K562 (cell line): Measurements from ENCODE around the gene PPT2. TPM values are rescaled to one million over a fixed set of nuclear protein-coding genes. Genes with fewer than 3 reads are reported as not detected.
A peak's percentile ranks its signal among the peaks of the same experiment; 100 is the strongest.

Experiments used
- HMG20A ChIP-seq: fragments of 450-650 bp; formaldehyde crosslinking; conservative IDR thresholded peaks from 2 replicates; pipeline ENCODE4 v1.4.0; 2020; ENCODE audit warnings: mild to moderate bottlenecking, mixed read lengths
- MIER1 ChIP-seq: fragments of 450-650 bp; IDR thresholded peaks from 2 replicates; pipeline ENCODE4 v1.6.1; 2016; ENCODE audit warnings: antibody characterized with exemption, mild to moderate bottlenecking, low read depth
- NFIX ChIP-seq: fragments of 250-450 bp; sonication (Bioruptor Pico); IDR thresholded peaks from 2 replicates; pipeline ENCODE4 v1.4.0; 2020; ENCODE audit warnings: low read depth, mild to moderate bottlenecking, moderate library complexity
- POLR2B ChIP-seq: fragments of 450-650 bp; IDR thresholded peaks from 2 replicates; pipeline ENCODE4 v1.6.1; 2018; ENCODE audit warnings: low read depth; ENCODE audit not compliant: partially characterized antibody
- PRMT5 ChIP-seq: sonication (generic); formaldehyde crosslinking; IDR thresholded peaks from 2 replicates; pipeline ENCODE4 v1.5.0; 2020; ENCODE audit warnings: missing genetic modification reagents
- PURB ChIP-seq: sonication (generic); formaldehyde crosslinking; IDR thresholded peaks from 2 replicates; pipeline ENCODE4 v1.9.0; 2021; ENCODE audit warnings: low read depth, mild to moderate bottlenecking, missing genetic modification reagents
- RFX7 ChIP-seq: fragments of 250-450 bp; sonication (Bioruptor Pico); IDR thresholded peaks from 2 replicates; pipeline ENCODE4 v1.5.1; 2021; ENCODE audit warnings: mild to moderate bottlenecking
- polyA plus RNA-seq, 8 experiments: library from polyadenylated mRNA; depleted of rRNA in 4 of 8; stranded (reverse) in 5 of 8; unstranded in 3 of 8; fragments of >200 nt; fragmentation: Nextera tagmentation in 2 of 8; fragmentation: Illumina TruSeq in 1 of 8; extraction: Ambion mirVana in 2 of 8; extraction: Trizol in 1 of 8; gene quantifications; 2 replicates each; pipeline versions ENCODE4 v1.2.1 to v1.2.3, GENCODE V29; 2011 to 2014; ENCODE audit warnings: inconsistent platforms in 1 of 8, missing spikeins in 1 of 8
- total RNA-seq, 7 experiments: library from RNA; depleted of rRNA in 6 of 7; stranded (reverse); fragments of >200 nt in 6 of 7; fragmentation: Illumina TruSeq in 2 of 7; extraction: Trizol in 2 of 7; gene quantifications; 2 replicates each; pipeline versions ENCODE4 v1.2.1 to v1.2.3, GENCODE V29; 2011 to 2021; ENCODE audit warnings: low replicate concordance in 1 of 7
- TF ChIP-seq, protein P1 (sequence below): fragments of 200-800 bp; sonication (Bioruptor generic); IDR thresholded peaks from 2 replicates; pipeline ENCODE4 v1.6.1; 2017; ENCODE audit warnings: missing genetic modification characterization, missing compliant biosample characterization
- TF ChIP-seq, protein P2 (sequence below), 2 experiments: fragments of 450-650 bp in 1 of 2; sonication (generic) in 1 of 2; formaldehyde crosslinking; conservative IDR thresholded peaks; 2 replicates each; pipeline versions ENCODE4 v1.4.0 to v1.8.1; 2020 to 2022; ENCODE audit warnings: mild to moderate bottlenecking in 1 of 2, missing genetic modification reagents in 1 of 2
- TF ChIP-seq, protein P3 (sequence below): fragments of 250-450 bp; sonication (Bioruptor Pico); IDR thresholded peaks from 2 replicates; pipeline ENCODE4 v1.5.0; 2021; ENCODE audit warnings: mild to moderate bottlenecking, moderate library complexity
- TF ChIP-seq, protein P4 (sequence below), 2 experiments: fragments of 450-650 bp; formaldehyde crosslinking in 1 of 2; IDR thresholded peaks; 2 replicates each; pipeline versions ENCODE4 v1.4.0 to v1.6.1; 2014 to 2020; ENCODE audit warnings: mild to moderate bottlenecking in 2 of 2, borderline replicate concordance in 1 of 2, low read depth in 1 of 2

PPT2 gene
- total and polyA plus RNA-seq, 9 of the 15 experiments (the other 6 are each of a cell fraction or from before 2014, with no cell fraction given), result 27.4 to 98.8 (median 69.9) TPM

DNA sequence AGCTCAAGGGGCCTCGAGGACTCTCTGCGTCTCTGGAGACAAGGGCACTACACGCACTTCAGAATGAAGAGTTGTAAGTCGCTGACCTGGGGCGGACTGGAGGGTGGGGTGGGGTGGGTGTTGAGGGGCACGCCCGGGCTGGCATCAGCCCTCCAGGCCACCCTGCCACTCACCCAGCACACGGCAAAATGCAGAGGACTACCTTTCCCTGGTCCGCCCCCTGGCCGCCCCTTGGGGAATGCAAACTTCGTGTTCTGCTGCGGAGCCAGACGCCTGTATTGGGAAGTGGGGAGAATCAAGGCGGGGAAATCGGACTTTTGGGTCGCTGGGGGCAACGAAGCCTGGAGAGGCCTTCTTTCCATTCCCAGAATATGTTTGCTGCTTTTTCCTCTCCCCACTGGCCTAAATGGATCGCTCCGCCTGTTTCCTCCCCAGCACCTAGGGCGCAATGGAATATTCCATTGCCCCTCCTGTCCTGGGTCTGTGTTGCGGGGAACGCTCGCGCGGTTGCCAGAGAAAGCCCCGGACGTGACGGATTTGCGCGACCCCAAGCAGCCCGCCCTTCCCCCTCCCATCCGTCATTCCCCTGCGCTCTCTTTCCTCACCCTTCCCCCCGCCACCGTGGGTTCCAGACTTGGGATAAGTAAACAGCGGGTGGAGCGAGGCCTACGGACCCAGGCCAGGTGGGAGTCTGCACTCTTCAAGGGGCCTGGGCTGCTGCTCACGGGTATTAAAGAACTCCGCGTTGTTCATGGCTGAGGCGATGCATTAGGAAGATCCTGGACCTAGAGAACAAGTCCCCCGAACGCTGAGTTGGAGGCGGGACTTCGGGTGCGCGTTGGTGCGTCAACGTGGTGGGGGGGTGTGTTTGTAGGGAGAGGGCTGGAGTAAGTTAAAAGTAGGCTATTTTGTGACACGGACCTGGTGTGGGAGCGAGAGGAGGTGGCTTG lies at the start of gene PPT2 (continued):
- TF ChIP-seq RFX7 (no peak), PRMT5 (no peak), HMG20A (CRISPR knock-in tag) (no peak), PURB (no peak), NFIX (CRISPR knock-in tag) (no peak), MIER1 (0 out of 2 replicates have a peak, but pooled peaks have one; percentile 19), POLR2B (peak; percentile 62)
- TF ChIP-seq, protein P1, sequence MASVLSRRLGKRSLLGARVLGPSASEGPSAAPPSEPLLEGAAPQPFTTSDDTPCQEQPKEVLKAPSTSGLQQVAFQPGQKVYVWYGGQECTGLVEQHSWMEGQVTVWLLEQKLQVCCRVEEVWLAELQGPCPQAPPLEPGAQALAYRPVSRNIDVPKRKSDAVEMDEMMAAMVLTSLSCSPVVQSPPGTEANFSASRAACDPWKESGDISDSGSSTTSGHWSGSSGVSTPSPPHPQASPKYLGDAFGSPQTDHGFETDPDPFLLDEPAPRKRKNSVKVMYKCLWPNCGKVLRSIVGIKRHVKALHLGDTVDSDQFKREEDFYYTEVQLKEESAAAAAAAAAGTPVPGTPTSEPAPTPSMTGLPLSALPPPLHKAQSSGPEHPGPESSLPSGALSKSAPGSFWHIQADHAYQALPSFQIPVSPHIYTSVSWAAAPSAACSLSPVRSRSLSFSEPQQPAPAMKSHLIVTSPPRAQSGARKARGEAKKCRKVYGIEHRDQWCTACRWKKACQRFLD (CRISPR knock-in tag), result peak; percentile 77; the same call in 1 of the 2 replicates
- TF ChIP-seq, protein P2, sequence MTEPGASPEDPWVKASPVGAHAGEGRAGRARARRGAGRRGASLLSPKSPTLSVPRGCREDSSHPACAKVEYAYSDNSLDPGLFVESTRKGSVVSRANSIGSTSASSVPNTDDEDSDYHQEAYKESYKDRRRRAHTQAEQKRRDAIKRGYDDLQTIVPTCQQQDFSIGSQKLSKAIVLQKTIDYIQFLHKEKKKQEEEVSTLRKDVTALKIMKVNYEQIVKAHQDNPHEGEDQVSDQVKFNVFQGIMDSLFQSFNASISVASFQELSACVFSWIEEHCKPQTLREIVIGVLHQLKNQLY (CRISPR knock-in tag; conservative IDR thresholded peaks at IDR 0.05), result no peak; a peak in 1 of 4 replicates
- TF ChIP-seq, protein P3, sequence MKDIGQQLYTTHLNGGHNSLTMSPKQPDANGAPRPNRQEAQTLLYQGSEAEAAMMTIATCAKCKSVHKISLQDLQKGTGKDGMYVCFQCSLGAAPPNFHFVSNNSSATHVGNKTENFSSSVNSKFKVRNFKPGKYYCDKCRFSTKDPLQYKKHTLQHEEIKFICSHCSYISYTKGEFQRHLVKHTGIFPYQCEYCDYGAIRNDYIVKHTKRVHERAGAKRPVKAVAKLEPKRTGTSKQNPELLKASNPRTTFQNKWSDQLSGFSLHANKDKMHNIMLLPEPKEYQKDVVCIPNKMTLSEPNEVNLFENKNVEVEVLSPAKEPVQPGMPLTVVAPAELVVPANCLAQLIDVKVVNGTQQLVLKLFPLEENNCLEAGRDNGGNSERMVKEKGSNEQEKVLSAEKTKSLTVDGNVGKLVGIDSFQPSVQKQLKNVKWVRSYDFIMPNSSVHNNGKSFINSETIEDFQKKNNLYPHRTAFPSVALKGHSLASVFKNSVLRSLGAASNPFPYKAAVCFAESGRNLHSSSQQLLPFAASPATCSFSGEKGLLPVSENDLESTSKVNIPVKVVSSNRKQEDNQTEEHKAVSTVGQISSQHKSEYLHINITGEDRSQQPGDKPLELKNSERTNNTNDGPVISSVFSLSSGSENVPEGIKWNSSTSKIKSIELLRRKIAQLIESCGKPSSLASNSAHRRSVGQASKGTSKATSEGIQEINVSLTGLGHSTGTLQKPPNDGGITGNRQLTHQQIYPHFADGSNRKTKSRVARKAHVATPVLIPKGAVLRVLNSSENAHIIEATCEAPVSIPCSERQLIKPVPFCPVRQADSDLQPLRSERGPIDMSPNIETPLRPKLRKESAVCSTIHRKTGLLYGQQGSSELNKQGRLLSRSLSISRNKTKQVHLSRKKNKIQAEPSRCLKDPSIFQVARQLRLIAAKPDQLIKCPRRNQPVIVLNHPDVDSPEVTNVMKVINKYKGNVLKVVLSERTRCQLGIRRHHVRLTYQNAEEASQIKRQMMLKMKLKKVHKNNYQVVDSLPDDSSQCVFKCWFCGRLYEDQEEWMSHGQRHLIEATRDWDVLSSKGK, result no peak
- TF ChIP-seq, protein P4, sequence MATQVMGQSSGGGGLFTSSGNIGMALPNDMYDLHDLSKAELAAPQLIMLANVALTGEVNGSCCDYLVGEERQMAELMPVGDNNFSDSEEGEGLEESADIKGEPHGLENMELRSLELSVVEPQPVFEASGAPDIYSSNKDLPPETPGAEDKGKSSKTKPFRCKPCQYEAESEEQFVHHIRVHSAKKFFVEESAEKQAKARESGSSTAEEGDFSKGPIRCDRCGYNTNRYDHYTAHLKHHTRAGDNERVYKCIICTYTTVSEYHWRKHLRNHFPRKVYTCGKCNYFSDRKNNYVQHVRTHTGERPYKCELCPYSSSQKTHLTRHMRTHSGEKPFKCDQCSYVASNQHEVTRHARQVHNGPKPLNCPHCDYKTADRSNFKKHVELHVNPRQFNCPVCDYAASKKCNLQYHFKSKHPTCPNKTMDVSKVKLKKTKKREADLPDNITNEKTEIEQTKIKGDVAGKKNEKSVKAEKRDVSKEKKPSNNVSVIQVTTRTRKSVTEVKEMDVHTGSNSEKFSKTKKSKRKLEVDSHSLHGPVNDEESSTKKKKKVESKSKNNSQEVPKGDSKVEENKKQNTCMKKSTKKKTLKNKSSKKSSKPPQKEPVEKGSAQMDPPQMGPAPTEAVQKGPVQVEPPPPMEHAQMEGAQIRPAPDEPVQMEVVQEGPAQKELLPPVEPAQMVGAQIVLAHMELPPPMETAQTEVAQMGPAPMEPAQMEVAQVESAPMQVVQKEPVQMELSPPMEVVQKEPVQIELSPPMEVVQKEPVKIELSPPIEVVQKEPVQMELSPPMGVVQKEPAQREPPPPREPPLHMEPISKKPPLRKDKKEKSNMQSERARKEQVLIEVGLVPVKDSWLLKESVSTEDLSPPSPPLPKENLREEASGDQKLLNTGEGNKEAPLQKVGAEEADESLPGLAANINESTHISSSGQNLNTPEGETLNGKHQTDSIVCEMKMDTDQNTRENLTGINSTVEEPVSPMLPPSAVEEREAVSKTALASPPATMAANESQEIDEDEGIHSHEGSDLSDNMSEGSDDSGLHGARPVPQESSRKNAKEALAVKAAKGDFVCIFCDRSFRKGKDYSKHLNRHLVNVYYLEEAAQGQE (IDR thresholded peaks at IDR 0.05; ENCODE audit: borderline replicate concordance), result no peak; the same call in 1 of the 2 replicates
- TF ChIP-seq, protein P4 (CRISPR knock-in tag; IDR thresholded peaks at IDR 0.05; ENCODE audit: low read depth), result peak; percentile 61; the same call in 1 of the 2 replicates
